Measurements from ENCODE around the gene PPP6C. TPM values are rescaled to one million over a fixed set of nuclear protein-coding genes. Genes with fewer than 3 reads are reported as not detected.
A peak's percentile ranks its signal among the peaks of the same experiment; 100 is the strongest.
"Not testable (repeated sequence)": the region's sequence is repeated elsewhere in the genome, so short reads cannot be mapped to it uniquely, and the experiment has no call there.

PPP6C gene
- total and polyA plus RNA-seq, 2 experiments from 2014 or later = 31.9 to 46.4 TPM

GRCh38 chr9:125183561-125183960, 6.0 kb downstream of the PPP6C start (continued):
- TF ChIP-seq, protein P1, sequence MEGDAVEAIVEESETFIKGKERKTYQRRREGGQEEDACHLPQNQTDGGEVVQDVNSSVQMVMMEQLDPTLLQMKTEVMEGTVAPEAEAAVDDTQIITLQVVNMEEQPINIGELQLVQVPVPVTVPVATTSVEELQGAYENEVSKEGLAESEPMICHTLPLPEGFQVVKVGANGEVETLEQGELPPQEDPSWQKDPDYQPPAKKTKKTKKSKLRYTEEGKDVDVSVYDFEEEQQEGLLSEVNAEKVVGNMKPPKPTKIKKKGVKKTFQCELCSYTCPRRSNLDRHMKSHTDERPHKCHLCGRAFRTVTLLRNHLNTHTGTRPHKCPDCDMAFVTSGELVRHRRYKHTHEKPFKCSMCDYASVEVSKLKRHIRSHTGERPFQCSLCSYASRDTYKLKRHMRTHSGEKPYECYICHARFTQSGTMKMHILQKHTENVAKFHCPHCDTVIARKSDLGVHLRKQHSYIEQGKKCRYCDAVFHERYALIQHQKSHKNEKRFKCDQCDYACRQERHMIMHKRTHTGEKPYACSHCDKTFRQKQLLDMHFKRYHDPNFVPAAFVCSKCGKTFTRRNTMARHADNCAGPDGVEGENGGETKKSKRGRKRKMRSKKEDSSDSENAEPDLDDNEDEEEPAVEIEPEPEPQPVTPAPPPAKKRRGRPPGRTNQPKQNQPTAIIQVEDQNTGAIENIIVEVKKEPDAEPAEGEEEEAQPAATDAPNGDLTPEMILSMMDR (conservative IDR thresholded peaks at IDR 0.05; ENCODE audit: low read depth in 2 of 2) = no peak
- TF ChIP-seq JUNB (IDR thresholded peaks at IDR 0.05; ENCODE audit: unreplicated experiment) = no peak
- no peak for TF ChIP-seq ZNF331 (CRISPR knock-in tag; IDR thresholded peaks at IDR 0.05; ENCODE audit: low read depth)
- TF ChIP-seq ZNF114 (CRISPR knock-in tag; IDR thresholded peaks at IDR 0.05) = no peak

GRCh38 chr9:125183054-125183453, 6.5 kb downstream of the PPP6C start:
- Mint-ChIP-seq H3K9me3 (no peaks in the 10 kb centered on the region), H3K36me3 (ENCODE audit: low read depth) (no peaks in the 10 kb centered on the region), H3K27me3 (ENCODE audit: insufficient read depth, low read depth, poor library complexity) (peaks cover 9% of the 10 kb centered on the region), H3K4me3 (no peak overlapping the region), H3K4me1 (peaks cover 14% of the 10 kb centered on the region), H3K27ac (no peak overlapping the region)
- Histone ChIP-seq H3K36me3 (ENCODE audit: insufficient read depth) (no peaks in the 10 kb centered on the region), H3K4me1 (ENCODE audit: insufficient read depth) (peaks cover 8% of the 10 kb centered on the region; the same call in 1 of the 2 replicates), H3K79me2 (replicated peaks; ENCODE audit: insufficient read depth) (peaks cover 100% of the 10 kb centered on the region), H3F3A (replicated peaks; ENCODE audit: low read depth) (no peaks in the 10 kb centered on the region; the same call in 1 of the 2 replicates), H3K27me3 (ENCODE audit: insufficient read depth) (no peaks in the 10 kb centered on the region), H4K20me1 (replicated peaks; ENCODE audit: insufficient read depth) (peaks cover 69% of the 10 kb centered on the region), H3K27ac (ENCODE audit: low read depth) (no peak overlapping the region), H2AFZ (no peak overlapping the region), H3K9me2 (ENCODE audit: insufficient read depth) (no peaks in the 10 kb centered on the region), H3K4me2 (no peak overlapping the region), H3K4me3 (no peak overlapping the region)
- ATAC-seq (no peak), DNase-seq (ENCODE audit: low spot score) (no peak)
- TF ChIP-seq JUNB (IDR thresholded peaks at IDR 0.05; ENCODE audit: unreplicated experiment) (no peak), NANOG (IDR thresholded peaks at IDR 0.05; ENCODE audit: borderline replicate concordance) (no peak), ZNF462 (CRISPR knock-in tag; IDR thresholded peaks at IDR 0.05) (no peak), EZH2phosphoT487 (IDR thresholded peaks at IDR 0.05; ENCODE audit: unreplicated experiment) (no peak), ZNF331 (CRISPR knock-in tag; IDR thresholded peaks at IDR 0.05; ENCODE audit: low read depth) (no peak), ETS1 (IDR thresholded peaks at IDR 0.05) (no peak), CREB1 (CRISPR knock-in tag; IDR thresholded peaks at IDR 0.05; ENCODE audit: low read depth) (no peak)

- peaks cover 100% of the 10 kb centered on the region for H3K79me2 ChIP-seq (replicated peaks; ENCODE audit: insufficient read depth)
- H3K9me2 ChIP-seq (ENCODE audit: insufficient read depth); H3K36me3 ChIP-seq (ENCODE audit: insufficient read depth); H3F3A ChIP-seq (replicated peaks; ENCODE audit: low read depth); H3K27ac Mint-ChIP-seq; H3K4me3 ChIP-seq; ATAC-seq; H3K4me1 ChIP-seq (ENCODE audit: insufficient read depth); H3K4me2 ChIP-seq; H3K27me3 ChIP-seq (ENCODE audit: insufficient read depth); H3K27me3 Mint-ChIP-seq (ENCODE audit: insufficient read depth, low read depth, poor library complexity); H3K4me3 Mint-ChIP-seq; H3K36me3 Mint-ChIP-seq (ENCODE audit: low read depth); H2AFZ ChIP-seq; H3K9me3 Mint-ChIP-seq; DNase-seq (ENCODE audit: low spot score): not testable (repeated sequence)
- peak overlapping the region; percentile 66 for H3K27ac ChIP-seq (ENCODE audit: low read depth)
- peaks cover 60% of the 10 kb centered on the region for H4K20me1 ChIP-seq (replicated peaks; ENCODE audit: insufficient read depth)
- H3K4me1 Mint-ChIP-seq = peaks cover 14% of the 10 kb centered on the region; the same call in 2 of the 3 replicates
Measured at GRCh38 chr9:125181756-125182155, 7.8 kb downstream of the PPP6C start.
